HFF-Myc (cell line): ENCODE data around the gene C1orf159.

ENCODE experiments used
- DNase-seq: peaks from one replicate; pipeline ENCODE4 v3.0.0-alpha.2; 2011; ENCODE audit warnings: low read depth; ENCODE audit errors: extremely low read depth
- H3K4me3 ChIP-seq: replicated peaks from 2 replicates; pipeline ENCODE4 v1.5.1; 2011; ENCODE audit warnings: low read depth, mild to moderate bottlenecking, control low read depth, low read length
- CTCF ChIP-seq: IDR thresholded peaks from 2 replicates; pipeline ENCODE4 v1.5.1; 2012; ENCODE audit warnings: mild to moderate bottlenecking, low read depth, low read length, control low read depth; ENCODE audit errors: missing control alignments

Gene C1orf159

GRCh38 chr1:1035291-1035943 lies 80.5 kb downstream of the C1orf159 start:
- DNase-seq: no peak
- H3K4me3 ChIP-seq: no peak overlapping the region
- no peak for TF ChIP-seq CTCF

GRCh38 chr1:1034439-1034781 lies 81.5 kb downstream of the C1orf159 start:
- H3K4me3 ChIP-seq: no peak overlapping the region
- DNase-seq: no peak
- no peak for TF ChIP-seq CTCF

GRCh38 chr1:1033731-1034438 lies 82.0 kb downstream of the C1orf159 start:
- DNase-seq: no peak
- H3K4me3 ChIP-seq: no peak overlapping the region

GRCh38 chr1:1033009-1033587 lies 82.8 kb downstream of the C1orf159 start:
- H3K4me3 ChIP-seq: no peak overlapping the region
- peak; percentile 40 for DNase-seq
- peak; percentile 63 for TF ChIP-seq CTCF

More at GRCh38 chr1:1033731-1034438, 82.0 kb downstream of the C1orf159 start:
- TF ChIP-seq CTCF: no peak

GRCh38 chr1:1032424-1032823 lies 83.5 kb downstream of the C1orf159 start:
- TF ChIP-seq CTCF: no peak
- H3K4me3 ChIP-seq: no peak overlapping the region
- DNase-seq: no peak
